ENCODE measurements around the gene RBM24. TPM values are rescaled to one million over a fixed set of nuclear protein-coding genes. Genes with fewer than 3 reads are reported as not detected.

The RBM24 gene
- total RNA-seq, 6 experiments from 2014 or later = 0.16 to 1.9 (median 0.60) TPM; not detected in 1

- ATAC-seq = no peak
- Histone ChIP-seq H3K9me3 (no peaks in the 10 kb centered on the region), H3K4me1 (no peaks in the 10 kb centered on the region)
Observed at GRCh38 chr6:17240803-17241500, 40.2 kb upstream of the RBM24 start.

GRCh38 chr6:17242087-17242486, 39.1 kb upstream of the RBM24 start:
- Histone ChIP-seq H3K27me3 (no peaks in the 10 kb centered on the region), H3K4me1 (no peaks in the 10 kb centered on the region), H3K4me3 (no peak overlapping the region), H3K27ac (no peak overlapping the region), H3K36me3 (no peaks in the 10 kb centered on the region), H3K9me3 (no peaks in the 10 kb centered on the region)
- no peak for ATAC-seq
- TF ChIP-seq, protein P1, sequence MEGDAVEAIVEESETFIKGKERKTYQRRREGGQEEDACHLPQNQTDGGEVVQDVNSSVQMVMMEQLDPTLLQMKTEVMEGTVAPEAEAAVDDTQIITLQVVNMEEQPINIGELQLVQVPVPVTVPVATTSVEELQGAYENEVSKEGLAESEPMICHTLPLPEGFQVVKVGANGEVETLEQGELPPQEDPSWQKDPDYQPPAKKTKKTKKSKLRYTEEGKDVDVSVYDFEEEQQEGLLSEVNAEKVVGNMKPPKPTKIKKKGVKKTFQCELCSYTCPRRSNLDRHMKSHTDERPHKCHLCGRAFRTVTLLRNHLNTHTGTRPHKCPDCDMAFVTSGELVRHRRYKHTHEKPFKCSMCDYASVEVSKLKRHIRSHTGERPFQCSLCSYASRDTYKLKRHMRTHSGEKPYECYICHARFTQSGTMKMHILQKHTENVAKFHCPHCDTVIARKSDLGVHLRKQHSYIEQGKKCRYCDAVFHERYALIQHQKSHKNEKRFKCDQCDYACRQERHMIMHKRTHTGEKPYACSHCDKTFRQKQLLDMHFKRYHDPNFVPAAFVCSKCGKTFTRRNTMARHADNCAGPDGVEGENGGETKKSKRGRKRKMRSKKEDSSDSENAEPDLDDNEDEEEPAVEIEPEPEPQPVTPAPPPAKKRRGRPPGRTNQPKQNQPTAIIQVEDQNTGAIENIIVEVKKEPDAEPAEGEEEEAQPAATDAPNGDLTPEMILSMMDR (IDR thresholded peaks at IDR 0.05) = no peak
- no peak for TF ChIP-seq POLR2A (IDR thresholded peaks at IDR 0.05)
- 15% methylated on average over 1 of the region's 1 CpG for WGBS (ENCODE audit: insufficient coverage, low coverage, low lambda C conversion rate, missing lambda C conversion rate)
- DNase-seq = no peak
- intact Hi-C loops (cut with DNase I) = no loop called here

More at GRCh38 chr6:17240803-17241500, 40.2 kb upstream of the RBM24 start:
- H3K27me3 ChIP-seq = no peaks in the 10 kb centered on the region
- H3K27ac ChIP-seq = no peak overlapping the region
- no peaks in the 10 kb centered on the region for H3K36me3 ChIP-seq
- no peak for TF ChIP-seq POLR2A (IDR thresholded peaks at IDR 0.05)
- intact Hi-C loops (cut with DNase I) = no loop called here
- DNase-seq = no peak
- 39% methylated on average over 3 of the region's 3 CpGs for WGBS (ENCODE audit: insufficient coverage, low coverage, low lambda C conversion rate, missing lambda C conversion rate)
- H3K4me3 ChIP-seq = no peak overlapping the region

DNA sequence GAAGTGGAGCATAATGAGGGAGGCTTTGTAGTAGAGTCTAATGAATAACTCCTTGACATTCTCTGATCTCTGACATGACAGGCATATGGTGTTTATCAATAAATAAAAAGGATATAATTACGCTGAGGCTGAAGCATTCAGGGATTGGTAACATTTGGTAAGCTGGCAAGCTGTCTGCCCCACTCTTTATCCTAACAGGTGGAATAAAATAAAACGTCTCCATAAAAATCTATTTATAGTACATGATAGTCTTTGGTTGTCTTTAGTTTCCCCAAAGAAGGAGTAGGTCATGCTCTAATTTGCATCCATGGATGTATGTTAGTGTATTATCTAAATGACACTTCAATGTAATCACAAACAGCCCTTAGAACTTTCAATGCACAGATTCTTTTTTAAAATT, 30.9 kb upstream of the RBM24 start:
- H3K27ac ChIP-seq = no peak overlapping the region
- no peak for TF ChIP-seq POLR2A (IDR thresholded peaks at IDR 0.05)
- TF ChIP-seq, protein P1 (IDR thresholded peaks at IDR 0.05) = no peak
- no peaks in the 10 kb centered on the region for H3K9me3 ChIP-seq

GRCh38 chr6:17251953-17252352, 29.2 kb upstream of the RBM24 start:
- Histone ChIP-seq H3K9me3 (no peaks in the 10 kb centered on the region), H3K27me3 (no peaks in the 10 kb centered on the region), H3K27ac (no peak overlapping the region), H3K4me1 (no peaks in the 10 kb centered on the region), H3K4me3 (no peak overlapping the region), H3K36me3 (no peaks in the 10 kb centered on the region)
- DNase-seq = no peak
- no peak for TF ChIP-seq POLR2A (IDR thresholded peaks at IDR 0.05)
- TF ChIP-seq, protein P1 (IDR thresholded peaks at IDR 0.05) = no peak
- intact Hi-C loops (cut with DNase I) = no loop called here
- ATAC-seq = no peak

More for the DNA sequence above, 30.9 kb upstream of the RBM24 start:
- H3K4me3 ChIP-seq = no peak overlapping the region
- intact Hi-C loops (cut with DNase I) = no loop called here
- DNase-seq (no peak), ATAC-seq (no peak)
- H3K36me3 ChIP-seq = no peaks in the 10 kb centered on the region
- 35% methylated on average over 2 of the region's 2 CpGs for WGBS (ENCODE audit: insufficient coverage, low coverage, low lambda C conversion rate, missing lambda C conversion rate)
- H3K4me1 ChIP-seq = no peaks in the 10 kb centered on the region
- no peaks in the 10 kb centered on the region for H3K27me3 ChIP-seq

DNA sequence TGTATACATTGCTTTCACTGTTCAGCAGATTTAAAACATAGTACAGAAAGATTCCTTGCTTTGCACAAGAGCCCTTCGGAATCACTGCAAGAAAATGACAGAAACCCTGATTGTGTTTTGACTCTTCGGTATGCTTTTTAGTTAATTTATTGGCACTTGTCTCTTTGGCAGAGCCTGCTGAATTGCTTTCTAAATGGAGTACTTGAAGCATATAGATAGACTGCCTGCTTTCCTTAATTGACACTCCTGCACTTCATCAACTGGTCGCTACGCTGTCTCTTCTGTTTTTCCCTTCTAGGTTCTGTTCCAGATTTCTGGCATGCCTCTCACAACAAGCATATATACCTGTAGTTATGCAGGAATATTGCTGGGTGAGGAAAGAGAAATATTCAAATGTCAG, 22.4 kb upstream of the RBM24 start:
- no peak for DNase-seq
- H3K4me3 ChIP-seq = no peak overlapping the region
- intact Hi-C loops (cut with DNase I) = no loop called here
- WGBS (ENCODE audit: insufficient coverage, low coverage, low lambda C conversion rate, missing lambda C conversion rate) = 95% methylated on average over 4 of the region's 4 CpGs
- ATAC-seq = no peak
- no peaks in the 10 kb centered on the region for H3K9me3 ChIP-seq
- no peak for TF ChIP-seq POLR2A (IDR thresholded peaks at IDR 0.05)
- TF ChIP-seq, protein P1 (IDR thresholded peaks at IDR 0.05) = no peak
- no peaks in the 10 kb centered on the region for H3K36me3 ChIP-seq
- H3K27me3 ChIP-seq = no peaks in the 10 kb centered on the region
- no peak overlapping the region for H3K27ac ChIP-seq
- H3K4me1 ChIP-seq = no peaks in the 10 kb centered on the region
